Coronary artery (tissue), 2 donors: Measurements from ENCODE around the gene RNF169.

Source experiments
- DNase-seq: peaks from one replicate; pipeline ENCODE4 v3.0.0-alpha.2; 2017; ENCODE audit warnings: low spot score
- H3K27ac ChIP-seq, 2 donors: fragments of 200-600 bp; sonication (generic); one replicate each; pipeline ENCODE4 v1.5.1; 2016 to 2019
- H3K4me3 ChIP-seq: fragments of 200-600 bp; sonication (generic); 2 replicates; pipeline ENCODE4 v1.5.1; 2016; ENCODE audit warnings: mild to moderate bottlenecking, moderate library complexity
- TF ChIP-seq, protein P1 (sequence below): fragments of 200-600 bp; sonication (generic); IDR thresholded peaks from one replicate; pipeline ENCODE4 v1.5.1; 2019; ENCODE audit warnings: antibody characterized with exemption

Gene RNF169

DNA sequence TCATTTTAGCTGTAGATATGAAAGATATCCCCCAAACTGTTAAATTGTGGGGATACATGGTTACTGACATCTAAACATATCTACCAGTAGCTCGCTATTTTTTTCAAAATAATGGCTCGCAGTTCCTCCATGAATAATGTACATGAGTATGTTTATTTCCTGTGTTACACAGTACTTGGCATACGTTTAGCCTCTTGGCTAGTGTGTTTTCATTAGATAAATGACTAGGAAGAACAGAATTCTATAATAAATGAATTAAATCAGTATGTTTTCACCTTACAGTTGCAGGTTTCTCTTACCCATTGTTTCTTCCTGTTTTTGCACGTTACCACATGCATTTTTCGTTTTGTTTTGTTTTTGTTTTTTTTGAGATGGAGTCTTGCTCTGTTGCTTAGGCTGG is 21.8 kb downstream of the RNF169 start:
- TF ChIP-seq, protein P1, sequence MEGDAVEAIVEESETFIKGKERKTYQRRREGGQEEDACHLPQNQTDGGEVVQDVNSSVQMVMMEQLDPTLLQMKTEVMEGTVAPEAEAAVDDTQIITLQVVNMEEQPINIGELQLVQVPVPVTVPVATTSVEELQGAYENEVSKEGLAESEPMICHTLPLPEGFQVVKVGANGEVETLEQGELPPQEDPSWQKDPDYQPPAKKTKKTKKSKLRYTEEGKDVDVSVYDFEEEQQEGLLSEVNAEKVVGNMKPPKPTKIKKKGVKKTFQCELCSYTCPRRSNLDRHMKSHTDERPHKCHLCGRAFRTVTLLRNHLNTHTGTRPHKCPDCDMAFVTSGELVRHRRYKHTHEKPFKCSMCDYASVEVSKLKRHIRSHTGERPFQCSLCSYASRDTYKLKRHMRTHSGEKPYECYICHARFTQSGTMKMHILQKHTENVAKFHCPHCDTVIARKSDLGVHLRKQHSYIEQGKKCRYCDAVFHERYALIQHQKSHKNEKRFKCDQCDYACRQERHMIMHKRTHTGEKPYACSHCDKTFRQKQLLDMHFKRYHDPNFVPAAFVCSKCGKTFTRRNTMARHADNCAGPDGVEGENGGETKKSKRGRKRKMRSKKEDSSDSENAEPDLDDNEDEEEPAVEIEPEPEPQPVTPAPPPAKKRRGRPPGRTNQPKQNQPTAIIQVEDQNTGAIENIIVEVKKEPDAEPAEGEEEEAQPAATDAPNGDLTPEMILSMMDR = no peak
- DNase-seq = no peak
- H3K4me3 ChIP-seq = no peak overlapping the region
- no peak overlapping the region for H3K27ac ChIP-seq

DNA sequence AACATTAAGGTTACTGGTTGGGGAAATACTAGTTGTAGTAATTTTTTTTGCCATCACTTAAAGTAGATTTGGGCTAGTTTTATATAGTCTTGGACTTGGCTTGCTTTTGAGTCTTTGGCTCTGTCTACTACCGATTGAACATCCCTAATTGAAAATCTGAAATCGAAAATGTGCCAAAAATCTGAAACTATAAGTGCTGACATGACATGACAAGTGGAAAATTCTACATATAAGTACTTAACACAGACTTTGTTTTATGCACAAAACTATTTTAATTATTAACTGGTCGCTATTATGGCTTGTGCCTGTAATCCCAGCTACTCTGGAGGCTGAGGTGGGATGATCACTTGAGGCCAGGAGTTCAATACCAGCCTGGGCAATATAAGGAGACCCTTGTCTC is 22.5 kb downstream of the RNF169 start:
- no peak overlapping the region for H3K27ac ChIP-seq
- no peak overlapping the region for H3K4me3 ChIP-seq
- DNase-seq = no peak
- TF ChIP-seq, protein P1 = no peak

DNA sequence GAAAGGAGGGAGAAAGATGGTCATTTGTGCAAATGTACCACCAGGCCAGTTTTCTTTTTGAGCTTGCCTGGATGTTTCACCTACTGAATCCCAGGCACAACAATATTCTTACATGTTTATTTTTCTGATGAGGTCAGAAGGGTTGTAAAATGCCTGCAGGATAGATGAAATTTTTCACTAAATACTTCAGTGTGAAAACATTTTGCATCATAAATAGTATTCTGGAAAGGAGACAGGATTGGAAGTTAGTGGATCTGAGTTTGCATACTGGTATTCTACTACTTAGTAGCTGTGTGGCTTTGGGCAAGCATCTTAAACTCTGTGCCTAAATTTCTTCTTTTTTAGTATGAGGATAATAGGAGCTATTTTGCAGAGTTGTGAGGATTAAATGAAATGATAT is 24.8 kb downstream of the RNF169 start:
- TF ChIP-seq, protein P1 = no peak
- Histone ChIP-seq H3K27ac (no peak overlapping the region), H3K4me3 (no peak overlapping the region)
- DNase-seq = no peak

DNA sequence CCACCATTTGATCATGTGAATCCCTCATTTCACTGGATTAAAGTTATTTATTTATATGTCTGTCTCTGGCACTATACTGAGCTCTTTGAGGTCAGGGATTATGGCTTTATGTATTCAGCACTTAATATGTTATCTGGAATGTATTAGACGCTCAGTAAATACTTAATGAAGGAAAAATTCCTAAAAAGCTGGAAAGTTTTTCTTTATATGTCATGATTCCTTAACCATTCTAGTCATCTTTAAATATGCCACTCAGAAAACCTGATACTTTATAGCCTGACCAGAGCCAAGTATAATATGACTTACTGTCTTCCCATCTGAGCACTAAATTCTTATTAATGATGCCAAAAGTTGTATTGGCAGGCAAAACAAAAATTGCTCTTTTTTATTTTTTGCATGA is 27.1 kb downstream of the RNF169 start:
- TF ChIP-seq, protein P1 = no peak
- no peak overlapping the region for H3K27ac ChIP-seq

DNA sequence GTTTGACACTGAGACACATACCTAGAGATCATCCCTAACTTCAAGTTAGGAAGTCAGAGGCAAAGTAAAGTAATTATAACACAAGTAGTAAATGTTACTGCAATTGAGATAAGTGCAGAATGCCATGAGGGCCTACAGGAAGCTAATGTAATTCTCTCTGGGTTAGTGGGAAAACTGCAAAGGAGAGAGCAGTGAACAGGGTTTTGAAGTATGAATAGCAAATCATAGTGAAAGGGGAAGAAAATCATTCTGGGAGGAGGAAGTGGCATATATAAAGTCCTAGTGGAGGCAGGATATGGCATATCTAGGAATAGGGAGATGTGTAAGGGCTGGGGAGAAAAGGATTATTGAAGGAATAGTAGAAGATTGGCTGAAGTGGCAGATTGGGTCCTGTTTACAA is 27.9 kb downstream of the RNF169 start:
- Histone ChIP-seq H3K4me3 (no peak overlapping the region), H3K27ac (no peak overlapping the region)
- no peak for DNase-seq
- TF ChIP-seq, protein P1 = no peak

More for the DNA sequence above, 27.1 kb downstream of the RNF169 start:
- H3K4me3 ChIP-seq = no peak overlapping the region
- DNase-seq = no peak

DNA sequence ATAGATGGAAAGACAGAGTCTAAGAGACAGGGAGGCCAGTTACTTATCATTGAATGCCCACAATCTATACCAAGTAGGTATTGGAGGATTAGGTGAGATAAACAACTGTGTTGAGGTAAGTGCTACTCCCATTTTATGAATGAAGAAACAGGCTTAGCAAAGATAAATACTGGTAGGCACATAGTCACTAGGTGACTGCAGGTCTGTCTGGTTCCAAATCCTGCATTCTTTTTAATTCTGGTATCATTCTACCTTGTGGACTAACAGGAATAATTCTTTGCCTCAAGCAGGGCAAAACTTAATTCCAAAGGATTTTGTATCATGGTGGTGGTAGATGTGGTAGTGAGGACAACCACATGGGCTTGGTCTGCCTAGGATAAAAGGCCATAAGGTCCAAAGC is 28.4 kb downstream of the RNF169 start:
- Histone ChIP-seq H3K4me3 (no peak overlapping the region), H3K27ac (no peak overlapping the region)
- TF ChIP-seq, protein P1 = no peak
- DNase-seq = no peak

DNA sequence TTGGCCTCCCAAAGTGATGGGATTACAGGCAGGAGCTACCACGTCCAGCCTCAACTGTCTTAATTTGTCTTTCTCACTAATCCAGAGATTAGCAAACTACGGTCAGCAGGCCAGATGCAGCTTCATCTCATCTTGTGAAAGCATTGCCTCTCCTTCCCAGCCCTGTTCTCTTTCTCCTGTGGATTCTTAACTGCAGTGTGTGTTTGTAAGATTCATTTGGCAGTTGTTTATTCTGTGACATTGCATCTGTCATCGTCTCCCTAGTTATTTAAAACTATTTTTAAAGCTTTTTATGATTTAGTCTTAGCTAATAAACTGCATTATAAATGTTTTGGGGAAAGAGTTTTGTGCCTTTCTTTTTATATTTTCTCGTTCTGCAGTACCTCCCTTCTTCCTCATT is 29.2 kb downstream of the RNF169 start:
- H3K4me3 ChIP-seq = no peak overlapping the region
- H3K27ac ChIP-seq = no peak overlapping the region
- no peak for DNase-seq
- TF ChIP-seq, protein P1 = no peak
